HuH-7 (cell line): ENCODE data around the gene TMEM170A.
"Not testable (repeated sequence)": the region's sequence is repeated elsewhere in the genome, so short reads cannot be mapped to it uniquely, and the experiment has no call there.

ENCODE experiments used
- DNase-seq: peaks from one replicate; pipeline ENCODE4 v3.0.0; 2011; ENCODE audit warnings: low spot score

The TMEM170A gene

DNA sequence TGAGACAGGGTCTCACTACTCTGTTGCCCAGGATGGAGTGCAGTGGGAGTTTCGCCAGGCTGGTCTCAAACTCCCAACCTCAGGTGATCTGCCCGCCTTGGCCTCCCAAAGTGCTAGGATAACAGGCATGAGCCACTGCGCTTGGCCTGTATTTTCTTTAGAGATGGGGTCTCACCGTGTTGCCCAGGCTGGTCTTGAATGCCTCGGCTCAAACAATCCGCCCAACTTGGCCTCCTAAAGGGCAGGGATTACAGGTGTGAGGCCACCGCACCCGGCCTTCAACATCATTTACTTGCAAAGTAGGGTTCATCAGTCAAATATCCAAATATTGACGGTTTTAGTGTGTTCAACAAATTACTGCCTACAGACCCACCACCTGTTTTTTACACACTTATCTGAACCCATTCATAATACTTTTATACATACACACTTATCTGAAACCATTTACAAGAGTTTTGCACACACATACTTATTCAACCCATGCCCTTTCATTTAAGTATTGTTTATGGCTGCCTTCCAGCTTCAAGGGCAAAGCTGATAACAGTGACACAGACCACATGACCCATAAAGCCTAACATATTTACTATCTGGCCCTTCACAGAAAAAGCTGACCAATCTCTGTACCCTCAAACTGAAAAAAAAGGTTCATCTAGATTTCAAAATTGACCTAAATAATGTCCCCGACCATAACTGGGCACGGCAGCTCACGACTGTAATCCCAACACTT lies 11.9 kb downstream of the TMEM170A start:
- no peak for DNase-seq

DNA sequence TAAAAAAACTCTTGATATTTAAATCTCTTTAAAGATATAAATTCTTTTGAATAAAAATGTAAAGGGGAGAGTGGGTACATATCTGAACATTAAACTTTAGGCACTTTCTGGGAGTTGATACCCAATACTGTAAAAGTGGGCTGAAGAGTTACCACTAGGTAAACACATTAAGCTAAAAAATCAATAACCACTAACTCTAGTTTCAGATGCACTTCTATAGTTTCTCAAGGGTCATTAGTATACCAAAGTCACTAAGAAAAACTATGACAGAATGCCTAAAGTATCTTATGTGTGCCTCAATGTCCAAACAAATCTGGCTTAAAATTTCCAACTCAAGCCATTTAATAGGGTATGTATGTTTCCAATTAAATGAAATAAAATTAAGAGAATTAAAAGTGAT lies 18.1 kb downstream of the TMEM170A start:
- DNase-seq: peak; percentile 39

DNA sequence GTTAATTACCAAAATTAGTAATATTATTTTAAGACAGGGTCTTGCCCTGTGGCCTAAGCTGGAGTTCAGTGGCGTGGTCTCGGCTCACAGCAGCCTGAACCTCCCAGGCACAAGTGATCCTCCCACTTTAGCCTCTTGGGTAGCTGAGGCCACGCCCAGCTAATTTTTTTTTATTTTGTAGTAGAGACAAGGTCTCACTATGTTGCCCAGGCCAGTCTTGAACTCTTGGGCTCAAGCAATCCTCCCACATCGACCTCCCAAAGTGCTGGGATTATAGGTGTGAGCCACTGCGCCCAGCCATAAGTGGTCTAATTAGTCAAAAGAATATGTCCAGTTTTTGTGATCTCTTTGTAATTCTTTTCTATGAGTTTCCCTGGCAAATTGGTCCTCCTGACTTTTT lies 19.2 kb downstream of the TMEM170A start:
- no peak for DNase-seq

DNA sequence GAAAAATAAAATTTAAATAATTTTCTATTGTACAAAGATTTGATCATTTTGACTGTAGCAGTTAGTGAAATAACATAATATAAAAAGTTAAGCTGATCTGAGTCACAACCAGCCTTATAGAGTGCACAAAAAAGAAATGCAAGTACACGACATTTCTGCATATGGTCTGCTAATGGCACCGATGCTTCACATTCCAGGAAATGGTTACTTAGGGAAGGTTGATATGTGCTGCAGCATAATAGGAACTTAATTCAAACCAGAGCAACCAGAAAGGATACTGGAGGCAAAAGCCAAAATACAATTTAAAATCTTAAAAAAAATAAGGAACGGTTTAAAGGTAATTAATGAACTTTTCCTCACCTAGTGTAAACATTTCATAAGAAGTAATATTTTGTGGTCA lies 21.2 kb downstream of the TMEM170A start:
- DNase-seq: no peak

DNA sequence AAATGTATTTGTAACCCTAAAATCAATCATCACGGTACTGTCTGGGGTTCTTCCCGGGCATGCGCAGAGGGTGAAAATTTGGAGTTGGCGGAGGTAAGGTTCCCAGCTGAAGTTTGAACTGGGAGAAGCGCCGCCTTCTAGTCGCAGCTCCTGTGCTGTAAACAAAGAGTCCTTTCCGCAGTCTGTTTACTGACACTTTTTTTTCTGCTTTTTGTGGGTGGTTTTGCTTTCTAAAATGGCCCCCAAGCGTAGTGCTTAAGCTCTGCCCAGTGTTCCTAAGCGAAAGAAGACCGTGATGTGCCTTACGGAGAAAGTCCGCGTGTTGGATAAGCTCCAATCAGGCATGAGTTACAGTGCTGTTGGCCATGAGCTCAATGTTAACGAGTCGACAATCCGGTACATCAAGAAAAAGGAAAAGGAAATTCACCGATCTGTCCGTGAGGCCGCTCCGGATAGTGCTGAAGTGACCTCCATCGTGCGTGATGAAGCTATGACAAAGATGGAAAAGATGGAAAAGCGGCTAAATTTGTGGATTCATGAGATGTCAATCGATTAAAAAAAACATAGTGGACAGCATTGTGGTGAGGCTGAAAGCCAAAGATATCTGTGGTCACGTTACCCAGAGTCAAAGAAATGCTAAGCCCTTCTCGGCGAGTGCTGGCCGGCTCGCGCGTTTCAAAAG lies 30.6 kb downstream of the TMEM170A start:
- peak; percentile 69 for DNase-seq

DNA sequence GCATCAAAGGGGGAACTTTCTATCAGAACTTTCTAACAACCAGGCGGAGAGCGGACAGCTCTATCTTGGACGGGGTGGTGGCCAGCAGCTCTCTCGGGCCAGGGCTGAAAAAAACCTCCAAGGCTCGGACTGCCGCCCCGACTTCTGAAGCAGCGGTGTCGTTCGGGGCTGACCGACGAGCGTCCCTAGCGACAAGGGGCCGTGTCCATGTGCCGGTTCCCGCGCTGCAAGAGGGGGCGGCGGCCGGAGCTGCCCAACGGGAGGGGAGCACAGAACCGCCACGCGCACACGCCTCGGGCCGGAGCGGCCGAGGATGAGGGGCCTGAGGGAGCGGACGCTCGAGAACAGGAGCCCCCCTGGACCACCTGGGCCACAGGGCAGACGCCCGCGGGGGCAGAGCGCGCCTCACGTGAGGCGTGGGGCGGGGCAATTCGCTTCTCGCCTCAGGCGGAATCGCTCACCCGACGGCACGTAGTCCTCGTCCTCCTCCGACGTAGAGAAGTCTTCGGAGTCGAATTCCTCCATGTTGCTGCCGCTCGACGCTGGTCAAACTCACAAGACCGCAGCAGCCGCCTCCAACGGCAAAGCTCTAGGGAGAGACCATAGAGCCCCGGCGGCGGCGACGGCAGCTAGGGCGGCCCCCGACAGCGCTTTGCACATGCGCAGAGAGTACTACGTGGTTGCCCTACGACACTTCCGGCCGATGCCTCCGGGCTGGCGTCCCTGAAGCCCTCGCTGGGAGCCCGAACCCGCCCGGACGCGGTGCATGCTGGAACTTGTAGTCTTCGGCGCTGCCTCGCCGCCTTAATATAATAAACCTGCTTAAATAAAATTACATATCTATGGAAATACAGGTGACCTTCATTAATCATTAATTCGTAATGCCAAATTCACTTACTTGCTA lies 31.4 kb downstream of the TMEM170A start, which contains the start of gene CFDP1:
CFDP1 (minus strand) TSS at position 676 of the 904 bp plus-strand sequence; CDS start at position 525, 151 bp downstream.
- DNase-seq: peak; percentile 94

DNA sequence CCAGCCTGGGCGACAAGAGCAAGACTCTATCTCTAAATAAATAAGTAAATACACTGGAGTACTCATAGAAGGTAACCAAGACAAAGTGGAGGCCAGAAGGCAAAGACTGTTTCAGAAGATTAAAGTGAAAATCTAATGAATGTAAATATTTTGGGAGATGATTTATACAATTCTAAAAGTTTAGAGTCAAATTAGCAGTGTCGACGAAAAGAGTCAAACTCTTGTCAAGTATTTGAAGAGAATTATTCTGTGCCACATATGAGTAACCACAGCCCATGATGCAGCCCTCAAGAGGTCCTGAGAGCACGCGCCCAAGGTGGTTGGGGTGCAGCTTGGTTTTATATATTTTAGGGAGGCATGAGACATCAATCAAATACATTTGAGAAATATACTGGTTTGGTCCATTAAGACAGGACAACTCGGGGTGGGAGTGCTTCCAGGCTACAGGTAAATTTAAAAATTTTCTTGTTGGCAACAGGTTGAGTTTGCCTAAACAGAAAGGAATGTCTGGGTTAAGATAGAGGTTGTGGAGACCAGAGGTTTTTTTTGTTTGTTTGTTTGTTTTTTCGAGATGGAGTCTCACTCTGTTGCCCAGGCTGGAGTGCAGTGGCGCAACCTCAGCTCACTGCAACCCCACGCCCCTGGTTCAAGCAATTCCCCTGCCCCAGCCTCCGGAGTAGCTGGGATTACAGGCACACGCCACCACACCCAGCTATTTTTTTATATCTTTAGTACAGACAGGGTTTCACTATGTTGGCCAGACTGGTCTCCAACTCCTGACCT lies 34.7 kb downstream of the TMEM170A start:
- no peak for DNase-seq

DNA sequence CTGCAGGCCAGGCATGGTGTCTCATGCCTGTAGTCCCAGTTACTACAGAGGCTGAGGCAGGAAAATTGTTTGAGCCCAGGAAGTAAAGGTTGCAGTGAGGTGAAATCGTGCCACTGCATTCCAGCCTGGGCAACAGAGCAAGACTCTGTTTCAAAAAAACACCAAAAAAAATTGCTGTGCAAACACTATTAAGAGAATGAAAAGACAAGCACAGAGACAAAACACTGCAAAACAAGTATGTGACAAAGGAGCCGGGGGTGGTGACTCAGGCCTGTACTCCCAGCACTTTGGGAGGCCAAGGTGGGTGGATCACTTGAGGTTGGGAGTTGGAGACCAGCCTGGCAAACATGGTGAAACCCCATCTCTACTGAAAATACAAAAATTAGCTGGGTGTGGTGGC lies 38.0 kb downstream of the TMEM170A start:
- DNase-seq: not testable (repeated sequence)

DNA sequence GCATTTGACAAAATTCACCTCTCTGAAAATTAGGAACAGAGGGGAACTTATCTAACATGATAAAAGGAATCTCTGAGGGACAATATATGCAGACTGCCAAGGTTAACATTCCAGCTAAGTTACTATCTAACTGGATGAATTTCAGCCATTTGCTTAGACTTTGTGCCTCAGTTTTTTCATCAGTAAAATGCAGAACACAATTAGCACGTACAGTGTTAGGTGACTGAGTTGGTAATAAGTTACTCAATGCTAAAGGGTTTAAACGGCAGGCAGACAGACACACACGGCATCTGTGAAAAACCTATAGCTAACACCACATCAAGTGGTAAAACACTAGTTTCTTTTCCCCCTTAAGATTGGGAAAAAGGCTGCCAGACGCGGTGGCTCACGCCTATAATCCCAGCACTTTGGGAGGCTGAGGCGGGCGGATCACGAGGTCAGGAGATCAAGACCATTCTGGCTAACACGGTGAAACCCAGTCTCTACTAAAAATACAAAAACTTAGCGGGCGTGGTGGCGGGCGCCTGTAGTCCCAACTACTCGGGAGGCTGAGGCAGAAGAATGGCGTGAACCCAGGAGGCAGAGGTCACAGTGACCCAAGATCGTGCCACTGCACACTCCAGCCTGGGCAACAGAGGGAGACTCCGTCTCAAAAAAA lies 40.3 kb downstream of the TMEM170A start:
- not testable (repeated sequence) for DNase-seq

DNA sequence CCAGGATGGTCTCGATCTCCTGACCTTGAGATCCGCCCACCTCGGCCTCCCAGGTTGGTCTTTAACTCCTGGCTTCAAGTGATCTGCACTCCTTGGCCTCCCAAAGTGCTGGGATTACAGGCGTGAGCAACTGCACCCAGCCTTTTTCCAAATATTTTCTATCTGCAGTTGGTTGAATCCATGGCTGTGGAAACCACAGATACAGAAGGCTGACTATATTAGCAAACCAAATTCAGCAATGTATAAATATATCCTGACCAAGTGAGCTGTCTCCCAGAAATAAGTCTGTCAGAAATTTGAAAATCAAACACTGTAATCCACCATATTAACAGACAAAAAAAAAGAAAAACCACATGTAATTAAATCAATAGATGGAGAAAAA lies 40.8 kb downstream of the TMEM170A start:
- DNase-seq: no peak

DNA sequence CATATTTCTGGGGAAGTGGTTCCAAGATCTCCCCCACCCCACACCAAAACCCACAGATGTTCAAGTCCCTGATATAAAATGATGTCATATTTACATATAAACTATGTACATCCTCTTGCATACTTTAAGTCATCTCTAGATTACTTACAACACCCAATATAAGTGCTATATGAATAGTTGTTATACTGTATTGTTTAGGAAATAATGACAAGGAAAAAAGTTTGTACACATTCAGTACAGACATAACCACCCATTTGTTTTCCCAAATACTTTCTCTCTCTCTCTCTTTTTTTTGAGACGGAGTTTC lies 42.7 kb downstream of the TMEM170A start:
- no peak for DNase-seq

DNA sequence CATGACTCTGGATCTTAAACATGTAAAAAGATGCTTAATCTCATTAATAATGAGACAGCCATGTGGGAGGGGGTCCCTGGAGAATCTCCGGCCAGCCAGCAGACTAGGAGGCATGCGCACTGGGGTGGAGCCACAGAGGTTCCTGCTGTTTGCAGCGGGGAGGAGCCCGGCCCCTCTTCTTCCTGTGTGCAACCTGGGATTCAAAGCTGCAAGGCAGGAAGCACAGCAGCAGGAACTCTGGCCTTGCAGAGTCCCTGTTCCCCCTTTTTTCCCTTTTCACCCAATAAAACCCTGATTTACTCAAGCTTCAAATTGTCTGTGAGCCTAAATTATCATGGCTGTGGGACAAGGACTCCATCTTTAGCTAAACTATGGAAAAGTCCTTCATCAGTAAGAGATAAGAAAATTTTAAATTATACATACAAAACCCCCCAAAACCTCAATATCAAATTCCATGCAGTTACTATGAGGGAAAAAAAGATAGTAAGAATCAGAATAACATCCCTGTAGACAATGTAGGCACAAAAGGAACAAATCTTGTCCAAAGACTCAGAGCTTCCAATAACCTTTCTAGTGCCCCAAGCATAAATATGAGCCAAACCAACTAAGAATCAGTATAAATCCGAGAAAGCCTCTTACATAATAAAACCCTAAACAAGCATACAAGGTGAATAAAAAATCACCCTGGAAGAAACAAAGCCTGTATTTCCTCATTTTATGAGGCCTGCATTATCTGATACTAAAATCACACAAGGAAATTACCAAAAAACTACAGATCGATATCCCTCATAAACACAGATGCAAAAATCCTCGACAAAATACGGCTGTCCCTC lies 43.3 kb downstream of the TMEM170A start:
- no peak for DNase-seq

DNA sequence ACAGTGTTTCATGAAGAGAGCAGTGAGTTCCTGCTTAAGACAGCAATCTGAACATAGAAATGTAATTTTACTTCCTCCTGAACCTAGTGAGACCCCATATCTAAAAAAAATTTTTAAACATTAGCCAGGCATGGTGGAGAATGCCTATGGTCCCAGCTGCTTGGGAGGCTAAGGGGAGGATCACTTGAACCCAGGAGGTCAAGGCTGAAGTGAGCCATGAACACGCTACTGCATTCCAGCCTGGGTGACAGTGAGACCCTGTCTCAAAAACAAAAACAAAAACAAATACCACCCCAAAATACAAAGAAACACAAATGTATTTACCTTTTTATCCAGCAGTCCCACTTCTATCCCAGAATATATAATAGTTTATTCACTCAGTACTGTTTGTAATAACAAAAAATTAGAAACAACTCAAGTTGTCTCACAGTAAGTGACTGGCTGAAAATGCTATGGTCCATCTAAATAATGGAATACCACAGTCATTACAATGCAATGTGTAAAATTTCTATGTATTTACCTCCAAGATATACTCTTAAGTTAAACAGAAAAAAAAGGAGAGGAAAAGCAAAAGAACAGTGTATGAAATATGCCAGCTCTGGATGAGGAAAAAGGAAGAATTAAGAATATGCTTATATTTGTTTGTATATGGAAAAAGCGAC lies 47.5 kb downstream of the TMEM170A start:
- DNase-seq: no peak

DNA sequence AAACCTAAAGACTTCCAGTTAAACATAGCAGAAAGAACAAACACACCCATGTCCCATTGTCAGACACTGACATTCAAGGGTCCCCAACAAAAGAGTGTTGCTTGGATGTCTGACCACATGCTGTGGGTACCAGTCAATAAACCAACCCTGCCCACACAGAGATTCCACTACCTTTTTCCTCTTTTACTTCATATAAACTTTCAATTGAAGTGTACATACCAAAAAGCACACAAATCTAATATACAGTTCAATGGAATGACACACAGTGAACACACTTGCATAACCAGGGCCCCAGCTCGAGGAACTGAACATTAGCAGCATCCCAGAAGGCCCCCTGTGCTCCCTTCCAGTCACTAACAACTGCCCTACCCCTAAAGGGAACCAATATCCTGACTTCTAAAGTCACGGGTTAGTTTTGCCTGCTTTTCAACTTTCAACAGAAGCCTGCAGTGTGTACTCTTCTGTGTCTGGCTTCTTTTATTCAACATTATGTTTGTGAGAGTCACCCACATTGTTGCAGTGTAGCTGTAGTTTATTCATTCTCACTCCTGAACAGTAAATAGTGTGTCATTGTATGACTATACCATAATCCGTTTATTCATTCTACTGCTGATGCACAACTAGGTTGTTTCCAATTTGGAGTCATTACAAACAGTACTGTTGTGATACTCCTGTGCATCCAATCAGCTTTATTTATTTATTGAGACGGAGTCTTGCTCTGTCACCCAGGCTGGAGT lies 49.2 kb downstream of the TMEM170A start:
- DNase-seq: no peak

DNA sequence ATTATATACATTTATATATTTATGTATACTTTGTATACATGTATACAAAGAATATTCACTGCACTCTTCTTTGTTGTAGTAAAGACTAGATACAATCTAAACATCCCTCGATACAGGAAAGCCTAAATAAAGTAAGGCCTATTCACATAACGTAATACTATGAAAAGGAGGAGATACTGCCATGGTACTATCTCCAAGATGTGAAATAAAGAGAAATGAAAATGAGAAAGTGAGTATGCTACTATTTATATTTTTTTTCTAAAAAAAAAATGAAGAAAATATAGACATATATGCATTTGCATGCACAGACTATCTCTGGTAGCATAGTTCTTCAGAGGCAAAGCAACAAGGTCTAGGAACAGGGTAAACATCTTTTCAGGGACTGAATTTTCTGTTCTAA lies 50.5 kb downstream of the TMEM170A start:
- no peak for DNase-seq

DNA sequence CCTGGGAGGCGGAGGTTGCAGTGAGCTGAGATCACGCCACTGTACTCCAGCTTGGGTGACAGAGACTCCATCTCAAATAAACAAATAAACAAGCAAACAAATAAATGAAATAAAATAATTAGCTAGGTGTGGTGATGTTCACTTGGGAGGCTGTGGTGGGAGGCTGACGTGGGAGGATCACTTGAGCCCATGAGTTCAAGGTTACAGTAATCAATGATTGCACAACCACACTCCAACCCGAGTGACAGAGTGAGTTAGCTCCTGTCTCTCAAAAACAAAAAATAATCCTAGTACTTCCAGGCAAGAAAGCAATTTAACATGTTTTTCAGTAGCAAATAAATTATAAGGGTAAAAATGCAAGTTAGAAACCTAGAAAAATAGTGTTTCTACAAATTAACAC lies 57.5 kb downstream of the TMEM170A start:
- no peak for DNase-seq

DNA sequence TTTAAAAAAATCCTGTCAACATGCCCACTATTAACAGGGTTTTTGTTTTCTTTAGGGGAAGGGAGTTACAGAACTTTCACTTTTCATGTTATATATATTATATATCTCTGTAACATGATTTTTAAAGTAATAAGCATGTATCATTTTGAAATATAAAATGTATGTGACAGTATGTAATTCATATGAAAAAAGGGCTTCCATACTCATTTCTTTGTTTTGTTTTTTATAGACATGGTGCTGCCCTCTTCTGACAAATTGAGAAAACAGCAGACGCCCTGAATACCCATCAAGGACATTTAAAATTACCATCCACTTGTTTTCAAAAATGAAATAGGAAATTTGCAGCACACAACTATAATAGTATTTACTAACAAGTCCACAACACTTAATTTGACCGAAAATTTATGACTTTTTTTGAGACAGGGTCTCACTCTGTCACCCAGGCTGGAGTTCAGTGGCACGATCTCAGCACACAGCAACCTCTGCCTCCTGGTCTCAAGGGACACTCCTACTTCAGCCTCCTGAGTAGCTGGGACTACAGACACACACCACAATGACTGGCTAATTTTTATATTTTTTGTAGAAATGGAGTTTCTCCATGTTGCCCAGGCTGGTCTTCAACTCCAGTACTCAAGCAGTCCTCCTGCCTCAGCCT lies 61.5 kb downstream of the TMEM170A start:
- peak; percentile 31 for DNase-seq

DNA sequence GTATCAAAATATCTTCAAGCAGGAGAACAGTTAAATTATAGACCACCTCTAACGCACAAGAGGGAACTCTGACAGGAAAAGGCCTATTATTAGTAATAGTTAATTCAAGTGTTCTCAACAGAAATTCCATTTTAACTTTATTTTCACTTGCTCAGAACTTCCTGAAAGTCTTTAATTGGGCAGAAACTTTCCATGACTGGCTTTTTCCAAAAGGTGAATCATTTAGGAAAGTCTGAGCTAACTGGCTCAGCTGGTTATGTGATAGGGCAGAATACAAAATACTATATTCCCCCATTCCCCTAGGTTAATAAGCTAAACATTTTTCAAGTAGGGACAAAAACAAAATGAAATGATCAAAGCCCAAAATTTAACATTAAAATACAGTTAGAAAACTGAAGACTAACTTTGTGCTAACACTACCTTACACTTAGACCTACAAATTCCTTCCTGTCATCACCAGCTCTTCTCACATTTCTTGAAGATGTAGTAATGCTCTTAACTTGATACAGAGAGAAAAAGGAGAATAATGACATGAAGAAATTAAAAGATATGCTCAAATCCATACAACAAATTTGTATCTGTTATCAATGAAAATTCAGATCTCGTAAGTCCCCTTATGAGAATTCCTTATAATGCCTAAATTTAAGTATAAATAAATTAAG lies 62.2 kb downstream of the TMEM170A start:
- no peak for DNase-seq
